Vagina (tissue), 2 donors: ENCODE data around the gene KMT2C.
"Not testable (repeated sequence)": the region's sequence is repeated elsewhere in the genome, so short reads cannot be mapped to it uniquely, and the experiment has no call there.

Experiments used
- POLR2A ChIP-seq, 2 donors: fragments of 450-650 bp; IDR thresholded peaks; one replicate each; pipeline ENCODE4 v1.6.1; 2017; ENCODE audit warnings: antibody characterized with exemption in 2 of 2, mild to moderate bottlenecking in 2 of 2, moderate library complexity in 2 of 2
- POLR2AphosphoS5 ChIP-seq, 2 donors: sonication (generic); formaldehyde crosslinking; IDR thresholded peaks; one replicate each; pipeline ENCODE4 v1.9.0; 2017; ENCODE audit warnings: antibody characterized with exemption in 2 of 2, mild to moderate bottlenecking in 2 of 2, low read depth in 1 of 2; ENCODE audit not compliant: insufficient read depth in 1 of 2
- TF ChIP-seq, protein P1 (sequence below), 3 experiments: fragments of 450-650 bp in 2 of 3; fragments of 200-600 bp in 1 of 3; sonication (generic) in 1 of 3; IDR thresholded peaks; one replicate each; pipeline ENCODE4 v1.5.1; 2017 to 2019; ENCODE audit warnings: antibody characterized with exemption in 3 of 3, mild to moderate bottlenecking in 2 of 3, moderate library complexity in 2 of 3

- not testable (repeated sequence) for TF ChIP-seq POLR2A (IDR thresholded peaks at IDR 0.05); POLR2AphosphoS5 (IDR thresholded peaks at IDR 0.05; ENCODE audit: insufficient read depth in 1 of 2, low read depth in 1 of 2)
- TF ChIP-seq, protein P1, sequence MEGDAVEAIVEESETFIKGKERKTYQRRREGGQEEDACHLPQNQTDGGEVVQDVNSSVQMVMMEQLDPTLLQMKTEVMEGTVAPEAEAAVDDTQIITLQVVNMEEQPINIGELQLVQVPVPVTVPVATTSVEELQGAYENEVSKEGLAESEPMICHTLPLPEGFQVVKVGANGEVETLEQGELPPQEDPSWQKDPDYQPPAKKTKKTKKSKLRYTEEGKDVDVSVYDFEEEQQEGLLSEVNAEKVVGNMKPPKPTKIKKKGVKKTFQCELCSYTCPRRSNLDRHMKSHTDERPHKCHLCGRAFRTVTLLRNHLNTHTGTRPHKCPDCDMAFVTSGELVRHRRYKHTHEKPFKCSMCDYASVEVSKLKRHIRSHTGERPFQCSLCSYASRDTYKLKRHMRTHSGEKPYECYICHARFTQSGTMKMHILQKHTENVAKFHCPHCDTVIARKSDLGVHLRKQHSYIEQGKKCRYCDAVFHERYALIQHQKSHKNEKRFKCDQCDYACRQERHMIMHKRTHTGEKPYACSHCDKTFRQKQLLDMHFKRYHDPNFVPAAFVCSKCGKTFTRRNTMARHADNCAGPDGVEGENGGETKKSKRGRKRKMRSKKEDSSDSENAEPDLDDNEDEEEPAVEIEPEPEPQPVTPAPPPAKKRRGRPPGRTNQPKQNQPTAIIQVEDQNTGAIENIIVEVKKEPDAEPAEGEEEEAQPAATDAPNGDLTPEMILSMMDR (IDR thresholded peaks at IDR 0.05), result not testable (repeated sequence)
These were observed 199.5 kb downstream of the KMT2C start for GRCh38 chr7:152236306-152236705.
